Measurements from ENCODE around the gene RPS14.

Gene RPS14

DNA sequence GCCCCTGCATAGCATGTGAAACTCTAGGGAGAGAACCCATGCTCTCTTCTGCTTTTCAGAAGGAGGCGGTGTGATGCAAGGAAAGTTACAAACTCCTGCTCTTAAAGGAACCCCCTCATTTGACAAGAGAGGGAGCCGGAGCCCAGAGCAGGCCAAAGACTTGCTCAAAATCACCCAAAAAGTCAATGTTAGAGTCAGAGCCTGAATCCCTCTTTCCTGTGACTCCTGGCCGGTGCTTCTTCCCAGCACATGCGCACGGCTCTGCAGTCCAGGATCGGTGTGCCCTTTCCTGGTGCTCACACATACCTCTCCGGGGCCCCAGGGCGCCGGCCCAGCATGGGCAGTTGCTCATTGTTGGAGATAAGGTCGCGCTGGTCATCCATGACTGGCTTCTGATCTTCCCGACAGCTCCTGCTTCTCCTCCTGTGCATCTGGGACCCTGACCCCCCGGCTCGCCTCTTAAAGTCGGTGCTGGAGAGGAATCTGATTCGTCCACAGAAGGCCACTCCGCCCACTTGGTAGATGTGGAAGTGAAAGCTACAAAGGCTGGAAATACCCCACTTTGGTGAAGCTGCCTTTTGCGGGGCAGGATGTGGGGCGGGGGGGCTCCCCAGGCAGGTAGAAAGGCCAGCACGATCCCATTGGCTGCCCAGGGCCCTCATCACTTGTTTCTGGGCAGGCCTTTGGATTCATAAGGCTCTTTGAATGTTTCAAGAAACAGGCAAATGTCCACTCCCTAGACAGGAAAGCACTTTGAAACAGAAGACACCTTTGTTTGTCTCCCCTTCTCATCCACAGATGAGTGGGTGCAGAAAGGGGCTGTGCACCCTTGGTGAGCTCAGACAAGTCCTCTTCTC lies 37.0 kb downstream of the RPS14 start, which contains the start of gene CD74:
Gene CD74, minus strand, starts transcription at position 592 of the 857 bp plus-strand sequence. Its CDS starts 161 bp downstream, at position 431.
- DNase-seq: peak; percentile 95

DNA sequence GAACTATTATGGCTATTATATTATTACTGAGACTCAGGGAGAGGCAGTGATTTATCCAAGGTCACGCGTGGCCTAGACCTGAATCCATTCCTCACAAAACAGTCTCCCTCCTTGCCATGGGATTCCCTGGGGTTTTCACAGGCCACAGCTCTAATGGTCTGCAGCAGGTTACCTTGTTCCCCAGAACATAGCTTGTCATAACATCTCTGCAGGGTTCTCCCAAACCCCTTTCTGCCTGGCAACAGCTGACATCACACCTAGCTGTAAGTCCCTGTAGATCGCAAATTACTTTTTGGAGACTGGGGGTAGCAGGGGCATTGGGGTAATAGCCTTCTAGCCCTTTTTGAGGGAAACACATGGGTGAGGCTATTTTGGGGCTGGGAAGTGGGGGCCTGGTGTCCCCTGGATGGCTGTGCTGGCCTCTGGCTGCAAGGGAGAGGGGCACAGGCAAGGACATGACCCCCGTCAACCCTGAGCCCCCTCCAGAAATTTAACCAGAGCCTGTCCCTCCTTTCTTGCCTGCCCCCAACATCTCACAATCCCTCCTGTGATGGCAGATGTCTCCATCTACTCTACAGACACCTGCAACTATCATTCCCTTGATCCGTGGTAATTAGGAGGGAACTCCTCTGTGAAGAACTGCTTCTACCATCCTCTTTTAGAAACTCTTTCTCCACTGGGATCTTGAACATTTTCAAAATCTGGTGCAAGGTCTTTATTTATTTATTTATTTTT lies 38.1 kb downstream of the RPS14 start:
- peak; percentile 65 for DNase-seq

GRCh38 chr5:150410524-150411244 lies 38.9 kb downstream of the RPS14 start:
- DNase-seq: peak; percentile 63

GRCh38 chr5:150409638-150410523 lies 39.7 kb downstream of the RPS14 start:
- DNase-seq: peak; percentile 31

DNA sequence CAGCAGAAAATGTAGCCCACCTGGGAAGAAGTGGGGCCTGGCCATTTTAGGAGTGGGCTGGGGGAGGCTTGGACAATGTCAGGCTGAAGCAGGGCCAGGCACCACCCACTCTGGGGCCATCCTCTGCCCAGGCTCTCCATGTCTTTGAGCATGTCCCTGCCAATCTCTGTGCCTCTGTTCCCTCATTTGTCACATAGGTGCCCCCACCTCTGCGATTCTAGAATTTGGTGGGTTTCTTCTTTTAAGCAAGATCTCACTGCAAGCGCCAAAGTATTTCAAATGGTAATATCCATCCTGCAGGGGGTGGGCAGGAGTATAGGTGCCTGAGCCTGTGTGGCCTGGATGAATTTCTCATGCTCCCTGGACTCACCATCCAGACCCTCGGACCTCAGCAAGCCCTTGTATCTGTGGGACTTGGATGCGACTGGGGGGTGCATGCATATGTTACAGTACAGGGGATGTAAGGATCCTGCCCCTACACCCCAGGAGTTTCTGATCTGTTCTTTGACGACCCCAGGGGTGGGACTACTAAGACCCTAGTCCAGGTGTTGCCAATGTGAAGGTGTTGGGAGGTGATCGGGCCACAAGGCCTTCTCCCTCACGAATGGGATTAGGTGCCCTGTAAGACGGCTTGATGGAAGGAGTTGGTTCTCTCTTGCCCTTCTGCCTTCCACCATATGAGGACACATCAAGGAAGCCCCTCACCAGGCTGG lies 41.2 kb downstream of the RPS14 start:
- no peak for DNase-seq

DNA sequence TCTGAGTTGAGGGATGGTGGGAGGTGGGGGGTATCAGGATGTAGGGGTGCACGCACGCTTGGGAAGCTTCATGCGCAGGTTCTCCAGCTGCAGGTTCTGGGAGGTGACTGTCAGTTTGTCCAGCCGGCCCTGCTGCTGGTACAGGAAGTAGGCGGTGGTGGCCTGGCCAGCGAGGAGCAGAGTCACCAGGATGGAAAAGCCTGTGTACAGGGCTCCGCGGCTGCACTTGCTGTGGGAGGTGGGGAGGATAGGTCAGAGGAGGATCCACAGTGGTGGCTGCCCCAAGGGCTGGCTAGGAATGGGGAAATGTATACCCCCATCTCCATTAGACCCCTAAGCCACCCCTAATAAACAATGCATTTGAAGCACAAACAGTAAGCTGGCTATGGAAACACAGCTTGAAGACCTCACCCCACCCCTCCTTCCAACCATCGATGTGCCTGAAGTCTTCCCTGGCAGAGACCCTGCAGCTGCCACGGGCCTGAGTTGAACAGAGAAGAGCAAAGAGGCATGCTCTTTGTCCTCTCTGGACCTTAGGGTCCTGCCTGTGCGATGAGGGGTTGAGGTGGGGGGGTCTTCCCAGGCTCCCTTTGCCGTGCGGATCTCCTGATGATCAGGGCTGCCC lies 42.3 kb downstream of the RPS14 start:
- DNase-seq: no peak

DNA sequence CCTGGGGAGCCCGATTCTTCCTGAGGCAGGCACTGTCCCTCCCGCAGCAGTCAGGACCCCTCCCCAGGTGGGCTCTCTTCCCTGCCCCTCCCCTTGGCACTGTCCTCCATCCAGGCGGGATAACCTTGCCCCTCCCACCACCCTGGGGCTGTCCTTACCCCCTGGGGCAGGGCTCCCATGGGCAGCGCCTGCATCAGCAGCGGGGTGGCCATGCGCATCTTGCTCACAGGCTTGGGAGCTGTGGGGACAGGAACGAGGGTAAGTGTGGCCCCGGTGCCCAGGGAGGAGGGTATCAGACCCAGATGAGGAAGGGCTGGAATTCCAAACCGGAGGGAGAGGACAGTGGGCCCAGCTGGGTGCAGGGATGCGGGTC lies 42.8 kb downstream of the RPS14 start:
- DNase-seq: no peak

DNA sequence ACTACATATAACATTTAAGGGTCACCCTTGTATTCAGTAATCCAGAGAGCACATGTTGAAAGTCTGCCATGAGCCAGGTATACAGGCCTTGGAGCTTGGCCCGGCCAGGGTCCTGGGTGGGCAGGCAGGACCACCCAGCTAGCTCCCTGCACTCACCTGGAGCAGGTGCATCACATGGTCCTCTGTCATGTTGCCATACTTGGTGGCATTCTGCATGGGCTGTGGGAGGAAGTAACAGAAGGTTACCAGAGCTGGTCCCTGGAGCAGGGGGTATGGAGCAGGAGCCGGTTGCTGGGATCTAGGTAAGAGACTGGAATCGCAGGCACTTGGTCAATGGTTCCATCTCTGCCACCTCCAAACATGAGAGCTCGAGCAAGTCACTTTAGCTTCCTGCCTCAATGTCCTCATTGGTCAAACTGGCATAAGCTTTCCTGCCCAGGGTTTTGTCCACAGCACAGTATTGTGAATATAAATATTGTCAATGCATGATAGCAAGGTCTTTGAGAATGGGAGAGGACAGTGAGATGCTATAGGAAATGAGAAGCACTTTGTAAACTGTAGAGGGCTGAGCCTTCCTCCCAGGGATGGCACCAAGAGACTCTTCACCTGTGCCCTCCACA lies 43.3 kb downstream of the RPS14 start:
- DNase-seq: no peak

DNA sequence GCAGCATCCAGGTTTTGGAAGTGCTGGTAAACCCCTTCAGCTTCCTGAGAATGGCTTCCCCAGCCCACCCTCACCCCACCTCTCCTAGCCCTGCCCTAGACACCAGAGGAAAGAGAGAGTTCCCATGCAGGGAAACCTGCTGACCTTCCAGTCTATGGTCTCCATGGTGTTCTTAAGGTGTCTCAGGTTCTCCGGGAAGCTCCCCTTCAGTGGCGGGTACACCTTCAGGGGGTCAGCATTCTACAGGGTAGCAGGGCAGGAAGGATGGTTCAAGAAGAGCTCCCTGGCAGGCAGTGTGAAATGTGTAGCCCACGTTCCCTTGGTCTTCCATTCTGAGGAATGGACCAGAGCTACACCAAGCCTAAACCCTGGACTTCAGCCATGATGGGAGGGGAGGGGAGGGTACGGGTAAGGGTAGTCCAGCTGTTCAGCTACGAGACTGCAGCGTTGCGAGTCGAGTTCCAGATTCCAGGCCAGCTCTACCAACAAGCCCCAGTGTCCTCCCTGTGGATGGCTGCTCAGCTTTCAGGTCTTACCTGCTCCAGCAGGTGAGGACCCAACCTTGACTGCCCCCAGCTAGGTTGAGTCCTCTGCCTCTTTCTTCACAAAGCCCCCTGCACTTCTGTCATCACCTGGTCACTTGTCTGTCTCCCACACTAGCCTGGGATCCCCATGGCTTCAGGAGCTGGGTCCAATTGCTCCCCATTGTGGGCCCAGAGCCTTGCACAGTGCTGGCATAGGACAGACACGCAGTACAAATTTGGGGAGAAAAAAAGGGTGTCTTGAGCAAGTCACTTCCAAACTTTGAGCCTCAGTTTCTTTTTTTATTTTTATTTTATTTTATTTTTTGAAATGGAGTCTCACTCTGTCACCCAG lies 44.4 kb downstream of the RPS14 start:
- DNase-seq: no peak

DNA sequence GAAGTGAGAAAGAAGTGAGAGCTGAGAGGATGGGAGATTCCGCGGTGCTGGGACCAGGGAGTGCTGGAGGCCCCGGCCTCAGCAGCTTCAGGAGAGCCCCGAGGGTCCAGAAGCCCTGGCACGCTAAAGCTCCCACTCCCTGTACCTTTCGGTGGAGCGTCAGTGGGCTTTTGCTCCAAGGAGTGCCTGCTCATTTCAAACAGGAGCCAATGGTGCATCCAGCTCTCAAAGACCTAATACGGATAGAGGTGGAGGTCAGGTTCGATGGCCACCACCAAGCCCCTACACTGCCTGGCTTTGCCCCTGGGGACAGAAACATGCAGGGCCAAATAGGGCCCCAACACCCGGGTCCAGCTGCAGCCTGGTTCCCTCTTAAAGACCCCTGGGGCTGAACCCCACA lies 45.0 kb downstream of the RPS14 start:
- DNase-seq: no peak

DNA sequence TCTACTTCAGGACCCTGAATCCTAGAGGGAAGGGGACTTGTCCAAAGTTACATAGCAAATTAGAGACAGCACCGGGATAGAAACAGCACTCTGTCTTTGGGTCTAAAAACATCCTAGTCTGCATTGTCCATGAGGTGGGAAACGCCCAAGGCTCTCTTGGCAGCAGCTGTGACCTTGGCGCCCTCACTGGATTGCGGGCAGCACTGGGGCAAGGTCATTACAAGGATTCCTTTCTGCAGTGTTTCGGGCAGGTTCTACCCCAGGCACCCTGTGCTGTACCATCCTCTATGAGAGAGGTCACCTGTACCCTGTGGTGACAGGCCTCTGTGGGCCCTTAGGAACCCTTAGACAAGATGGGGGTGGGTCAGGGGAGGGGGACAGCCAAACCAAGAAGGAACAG lies 45.4 kb downstream of the RPS14 start:
- DNase-seq: no peak

- no peak for DNase-seq
Measured at GRCh38 chr5:150402901-150403342, 46.6 kb downstream of the RPS14 start.

DNA sequence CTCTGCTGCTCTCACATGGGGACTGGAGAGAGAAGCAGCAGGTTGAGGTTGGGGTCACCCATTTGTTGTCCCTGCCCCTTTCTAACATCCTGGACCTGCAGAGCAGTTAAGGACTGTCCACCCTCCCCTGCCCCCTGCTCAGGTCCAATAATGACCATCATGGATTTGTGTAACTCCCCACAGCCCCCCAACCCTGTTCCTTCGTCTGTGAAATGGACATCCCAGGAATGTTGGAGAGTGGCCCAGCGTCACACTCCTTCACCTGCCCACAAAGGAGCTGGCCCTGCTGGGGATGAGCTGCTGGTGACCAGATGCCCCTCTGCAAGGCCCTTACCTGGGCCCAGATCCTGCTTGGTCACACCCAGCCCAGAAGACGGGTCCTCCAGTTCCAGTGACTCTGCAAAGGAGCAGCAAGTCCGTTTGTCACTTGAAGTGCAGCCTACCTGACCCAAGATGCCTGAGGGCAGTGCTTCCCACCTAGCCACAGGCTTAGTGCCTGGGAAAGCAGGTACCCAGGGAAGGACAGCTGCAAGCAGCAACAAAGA lies 47.2 kb downstream of the RPS14 start:
- no peak for DNase-seq

DNA sequence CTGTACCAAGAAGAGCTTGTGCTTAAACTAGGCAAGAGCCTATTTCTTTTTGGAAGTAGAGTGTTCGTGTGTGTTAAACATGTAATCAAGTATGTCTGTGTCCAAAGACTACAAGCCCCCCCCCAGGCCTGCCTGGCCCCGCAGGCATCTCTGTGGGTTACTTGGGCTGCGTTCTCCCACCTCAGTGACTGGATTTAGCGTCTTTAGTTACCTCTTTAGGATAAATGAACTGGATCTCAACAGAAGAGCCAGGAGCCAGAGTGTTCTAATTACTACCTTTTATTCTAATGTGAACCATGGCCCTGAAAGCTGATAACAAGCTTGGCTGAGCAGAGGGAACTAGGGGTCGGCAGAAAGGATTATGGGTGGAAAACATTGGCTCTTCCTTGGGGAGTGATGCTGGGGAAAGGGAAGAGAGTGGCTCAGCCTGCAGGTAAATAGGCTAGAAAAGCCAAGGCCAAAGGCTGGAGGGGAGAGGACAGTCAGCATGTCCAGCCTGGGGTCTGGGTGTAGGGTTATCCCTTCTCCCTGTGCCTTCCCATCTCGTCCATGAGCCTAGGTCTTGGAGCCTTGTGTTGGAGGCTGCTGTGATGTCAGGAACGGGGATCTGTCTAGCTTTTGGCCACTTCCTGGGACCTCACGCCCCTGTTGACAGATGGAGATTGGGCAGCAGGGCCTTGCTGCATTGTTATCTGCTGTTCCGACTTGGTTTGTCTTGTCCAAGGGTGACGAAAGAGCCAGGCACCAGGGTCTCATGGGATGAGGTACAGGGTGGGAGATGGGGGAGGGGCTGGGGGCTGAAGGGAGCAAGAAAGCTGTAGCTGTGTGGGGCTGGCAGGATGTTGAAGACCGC lies 47.9 kb downstream of the RPS14 start:
- no peak for DNase-seq

GRCh38 chr5:150401076-150401375 lies 48.5 kb downstream of the RPS14 start:
- no peak for DNase-seq

DNA sequence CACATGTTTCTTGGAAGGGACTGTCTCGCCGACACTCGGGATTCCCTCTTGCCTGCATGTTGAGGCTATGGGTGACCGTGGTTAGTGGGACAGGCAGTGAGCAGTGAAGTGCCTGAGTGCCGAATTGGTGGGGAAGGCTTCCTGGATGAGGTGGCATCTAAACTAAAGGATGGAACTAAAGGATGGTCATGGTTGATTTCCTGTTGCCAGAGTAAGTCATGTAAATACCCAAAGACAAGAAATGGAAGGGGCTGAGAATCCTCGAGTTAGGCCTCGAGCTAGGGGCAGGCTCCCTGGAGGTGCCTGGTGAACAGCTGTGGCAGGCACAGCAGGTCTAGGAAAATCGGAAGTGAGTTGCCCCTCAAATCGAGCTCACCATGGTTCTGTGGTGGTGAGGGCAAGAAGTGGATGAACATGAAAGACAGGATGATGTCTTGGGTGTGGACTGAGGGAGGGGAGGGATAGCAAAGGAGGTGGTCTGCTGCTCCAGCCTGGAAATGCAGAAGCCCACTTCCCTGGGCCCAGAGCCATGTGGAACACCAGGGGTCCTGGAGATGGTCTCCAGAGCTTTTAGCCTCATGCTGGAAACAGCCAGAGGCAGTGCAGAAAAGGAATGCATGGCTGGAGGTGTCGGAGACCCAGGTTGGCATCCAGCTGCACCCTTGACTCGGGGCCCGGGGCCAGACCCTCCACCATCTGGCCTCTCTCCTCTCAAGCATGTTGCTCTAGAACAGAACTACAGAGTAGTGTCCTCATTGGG lies 49.0 kb downstream of the RPS14 start:
- DNase-seq: no peak

GRCh38 chr5:150399524-150400211 lies 49.9 kb downstream of the RPS14 start:
- DNase-seq: no peak

All from central memory CD4-positive, alpha-beta T cell (primary cell).